HG03280 (cell line): Measurements from ENCODE around the gene ABAT.
"Not testable (repeated sequence)": the region's sequence is repeated elsewhere in the genome, so short reads cannot be mapped to it uniquely, and the experiment has no call there.

Source experiments
- ATAC-seq: cut with Tn5 transposase; IDR thresholded peaks from one replicate; pipeline ENCODE4 v1.9.1; 2021; ENCODE audit warnings: mild to moderate bottlenecking, moderate library complexity; ENCODE audit not compliant: unreplicated experiment

Gene ABAT

GRCh38 chr16:8774208-8774607, 99.8 kb downstream of the ABAT start:
- ATAC-seq: no peak

GRCh38 chr16:8775359-8775758, 100.9 kb downstream of the ABAT start:
- ATAC-seq: no peak

GRCh38 chr16:8776129-8776584, 101.7 kb downstream of the ABAT start:
- no peak for ATAC-seq

GRCh38 chr16:8777217-8777616, 102.8 kb downstream of the ABAT start:
- no peak for ATAC-seq

DNA sequence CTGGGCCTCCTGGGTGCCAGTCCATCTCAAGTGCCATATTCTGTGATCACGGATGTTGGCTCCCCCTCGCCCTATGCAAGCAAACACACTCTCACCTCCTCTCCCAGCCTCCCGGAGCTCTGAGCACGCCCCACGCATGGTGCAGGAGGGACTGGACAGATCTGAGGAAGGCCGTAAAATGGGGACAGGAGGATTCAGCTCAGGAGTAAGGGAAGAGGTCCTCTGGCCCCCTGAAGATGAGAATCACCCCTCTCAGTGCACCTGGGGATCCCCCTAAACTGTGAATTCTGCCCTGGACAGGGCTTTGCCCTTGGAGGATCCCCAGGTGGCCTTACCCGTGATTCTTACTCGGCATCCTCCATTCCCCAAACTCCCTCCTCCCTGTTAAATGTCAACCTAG, 107.4 kb downstream of the ABAT start:
- no peak for ATAC-seq

DNA sequence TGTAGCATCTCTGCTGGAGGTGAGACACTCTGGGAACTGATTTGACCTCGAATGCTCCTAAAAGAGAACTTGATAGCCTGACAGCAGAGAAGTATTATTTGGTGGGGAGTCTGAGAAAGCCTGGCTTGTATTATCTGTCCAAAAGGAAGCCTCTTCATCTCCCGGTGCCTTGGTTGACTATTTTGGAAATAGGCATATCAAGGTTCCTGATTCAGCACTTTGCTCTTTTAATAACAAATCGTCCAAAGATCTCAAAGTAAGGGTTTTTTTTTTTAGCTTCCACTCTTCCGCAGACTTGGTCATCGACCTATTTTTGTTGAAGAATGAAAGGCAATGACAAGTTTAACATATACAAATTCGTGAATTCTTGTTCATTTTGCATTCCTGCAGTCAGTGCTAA, 108.3 kb downstream of the ABAT start:
- ATAC-seq: no peak

DNA sequence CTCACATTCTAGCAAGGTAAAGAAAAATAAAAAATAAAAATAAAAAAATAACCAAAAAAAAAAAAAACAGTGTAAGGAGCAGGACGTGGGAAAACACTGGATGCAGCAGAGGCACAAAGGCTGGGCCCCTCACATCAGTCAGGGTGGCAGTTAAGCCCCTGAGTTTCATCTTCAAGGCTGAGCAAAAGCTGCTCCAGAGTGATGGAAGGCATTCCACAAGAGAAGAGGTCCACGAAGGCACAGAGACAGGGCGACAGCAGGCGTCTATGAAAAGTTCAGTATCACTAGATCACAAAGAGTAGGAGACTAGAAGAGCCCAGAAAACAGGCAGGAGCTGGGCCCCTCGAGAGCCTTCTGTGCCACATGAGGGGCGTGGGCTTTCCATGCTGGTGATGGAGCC, 111.0 kb downstream of the ABAT start:
- no peak for ATAC-seq

DNA sequence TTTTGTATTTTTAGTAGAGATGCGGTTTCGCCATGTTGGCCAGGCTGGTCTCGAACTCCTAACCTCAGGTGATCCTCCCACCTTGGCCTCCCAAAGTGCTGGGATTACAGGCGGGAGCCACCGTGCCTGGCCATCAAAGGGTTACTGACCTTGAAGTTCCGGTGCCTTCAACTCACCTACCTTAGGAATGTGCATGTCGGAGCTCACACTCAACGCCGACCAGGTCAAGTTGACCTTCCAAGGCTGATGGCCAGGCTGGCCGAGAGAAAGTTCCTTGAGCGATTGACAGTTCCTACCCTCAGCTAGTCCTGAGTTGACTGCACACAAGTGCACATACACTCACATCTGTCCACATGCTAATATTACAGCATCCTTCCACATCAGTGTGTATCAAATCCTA, 111.9 kb downstream of the ABAT start:
- ATAC-seq: not testable (repeated sequence)

DNA sequence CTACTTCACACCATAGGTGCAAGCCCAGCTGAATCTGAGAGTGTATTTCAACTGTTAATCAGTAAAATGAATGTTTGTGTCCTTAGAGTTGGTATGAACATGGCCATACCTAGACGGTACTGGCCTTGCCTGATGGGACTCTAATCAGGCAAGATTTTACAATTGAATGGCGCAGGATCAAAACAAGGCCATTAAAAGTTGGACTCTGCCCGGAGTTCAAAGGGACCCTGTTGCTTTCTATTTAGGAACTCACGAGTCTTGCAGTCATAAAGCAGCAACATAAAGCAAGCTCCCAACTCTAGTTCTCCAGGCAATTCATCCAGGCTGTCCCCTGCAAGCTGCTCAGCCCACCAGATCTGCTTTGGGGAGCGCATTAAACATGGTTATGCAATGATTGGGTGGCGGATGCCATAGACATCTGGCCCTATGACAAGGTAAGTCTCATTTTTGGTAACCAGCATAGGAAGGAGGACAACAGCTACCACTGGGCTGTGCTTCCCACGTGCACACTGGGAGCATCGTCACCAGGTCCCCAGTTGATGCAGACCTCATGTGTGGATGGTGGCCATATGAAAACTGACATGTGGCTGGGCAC, 114.3 kb downstream of the ABAT start:
- ATAC-seq: no peak

- no peak for ATAC-seq
Measured at GRCh38 chr16:8795091-8795490, 120.7 kb downstream of the ABAT start.

GRCh38 chr16:8795818-8796217, 121.4 kb downstream of the ABAT start:
- no peak for ATAC-seq

DNA sequence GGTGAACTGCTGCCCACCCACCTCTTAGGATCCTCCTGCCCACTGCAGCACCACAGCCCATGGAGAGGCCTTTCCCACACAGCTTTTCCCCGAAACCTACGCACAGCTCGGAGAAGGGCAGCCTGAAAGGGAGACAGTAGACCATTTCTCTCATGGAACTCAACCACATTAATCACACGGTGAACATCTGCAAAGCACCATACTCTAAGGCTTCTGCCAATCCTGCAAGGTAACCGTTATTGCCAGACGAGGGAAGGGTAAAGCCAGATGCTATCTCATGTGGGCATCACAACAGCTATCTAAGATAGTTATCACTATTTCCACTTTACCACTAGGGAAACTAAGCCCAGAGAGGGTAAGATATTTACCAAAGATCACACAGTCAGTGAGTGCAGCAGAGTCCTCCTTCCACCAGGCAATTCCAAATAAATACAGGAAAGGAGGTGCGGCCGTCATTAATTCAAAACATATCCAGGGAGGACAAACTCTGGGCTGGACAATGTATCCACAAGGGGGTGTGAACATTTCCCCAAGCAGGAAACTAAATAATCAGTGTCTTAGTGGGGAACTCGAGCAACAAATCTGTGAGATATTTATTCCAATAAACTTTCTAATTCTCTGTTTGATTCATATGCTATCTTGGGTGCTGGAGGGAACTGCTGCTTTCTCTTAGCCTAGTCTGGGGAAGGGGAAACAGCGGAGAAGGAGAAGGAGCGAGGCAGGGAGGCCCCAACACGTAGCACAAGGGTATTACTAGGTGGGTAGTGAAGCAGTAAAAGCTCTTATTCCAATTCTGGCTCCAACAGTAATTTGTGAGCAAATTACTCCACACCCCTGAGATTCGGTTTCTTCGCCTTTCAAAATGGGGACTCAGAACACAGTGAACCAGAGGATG, 122.3 kb downstream of the ABAT start:
- ATAC-seq: no peak

DNA sequence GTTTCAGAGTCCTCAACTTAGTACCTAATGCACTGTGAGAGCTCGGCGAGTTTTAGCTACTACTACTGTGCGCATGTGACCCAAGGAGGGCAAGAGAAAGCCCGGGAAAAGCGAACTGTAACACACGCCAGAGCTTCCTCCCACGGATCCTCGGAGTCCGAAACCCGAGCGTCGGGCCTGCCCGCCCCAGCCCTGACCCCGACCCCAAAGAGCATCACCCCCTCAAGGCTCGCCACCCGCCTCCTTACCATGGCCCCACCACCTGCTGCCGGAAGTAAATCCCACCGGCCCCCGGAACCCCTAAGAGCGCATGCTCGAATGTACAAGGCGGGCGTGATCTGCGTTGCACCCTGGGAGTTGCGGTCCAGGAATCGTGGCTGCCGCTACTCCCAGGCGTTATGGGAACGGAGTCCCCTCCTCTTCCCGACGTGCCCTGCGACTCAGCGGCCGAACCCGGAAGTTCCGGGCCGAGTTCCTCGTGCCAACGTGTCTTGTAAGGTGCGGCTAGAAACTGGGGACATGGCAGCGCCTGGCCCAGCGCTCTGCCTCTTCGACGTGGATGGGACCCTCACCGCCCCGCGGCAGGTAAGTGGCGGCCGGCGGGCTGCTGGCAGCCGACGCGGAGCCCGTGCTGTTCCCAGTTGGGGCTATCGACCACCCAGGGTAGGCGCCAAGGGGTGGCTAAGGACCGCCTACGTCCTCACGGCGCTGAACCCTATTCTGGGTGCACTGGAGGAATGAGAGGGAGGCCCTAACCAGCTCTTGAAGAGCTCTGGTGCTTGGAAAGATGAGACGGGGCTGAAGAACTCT, 123.2 kb downstream of the ABAT start, which contains the start of the genes PMM2 and TMEM186:
Gene PMM2, plus strand, starts transcription at position 476 of the 810 bp plus-strand sequence. Its CDS starts 44 bp downstream, at position 520.
Gene TMEM186, minus strand, starts transcription at position 276 of the 810 bp plus-strand sequence. Its CDS starts 25 bp downstream, at position 251.
- ATAC-seq: peak; percentile 94

- ATAC-seq: no peak
Measured at GRCh38 chr16:8798174-8798527, 123.7 kb downstream of the ABAT start.

DNA sequence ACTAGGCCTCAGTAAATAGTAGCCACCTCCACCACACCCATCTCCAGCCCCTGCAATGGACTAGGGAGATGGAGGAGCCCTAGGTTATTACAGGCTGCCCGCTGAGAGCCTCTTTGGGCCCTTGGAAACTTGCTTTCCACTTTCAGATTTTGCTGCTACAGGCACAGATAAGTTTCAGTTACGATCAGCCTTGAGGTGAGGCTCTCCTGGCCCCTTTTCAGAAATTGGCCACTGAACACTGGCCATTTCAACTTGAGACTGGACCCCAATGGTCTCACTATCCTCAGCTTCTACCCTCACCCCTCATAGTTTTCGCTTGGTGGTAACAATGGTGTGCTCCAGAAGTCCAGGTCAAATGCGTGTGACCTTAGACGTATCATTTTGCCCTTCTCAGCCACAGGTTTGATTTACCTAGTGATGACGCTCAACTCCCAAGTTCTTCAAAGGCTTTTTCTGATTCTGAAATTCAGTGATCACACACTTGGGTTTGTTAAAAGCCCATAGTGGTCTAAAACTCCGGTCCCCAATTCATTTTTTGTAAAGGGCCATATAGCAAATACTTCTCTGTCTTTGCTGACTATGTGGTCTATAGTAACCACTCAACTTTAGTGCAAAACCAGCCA, 124.2 kb downstream of the ABAT start:
- no peak for ATAC-seq

DNA sequence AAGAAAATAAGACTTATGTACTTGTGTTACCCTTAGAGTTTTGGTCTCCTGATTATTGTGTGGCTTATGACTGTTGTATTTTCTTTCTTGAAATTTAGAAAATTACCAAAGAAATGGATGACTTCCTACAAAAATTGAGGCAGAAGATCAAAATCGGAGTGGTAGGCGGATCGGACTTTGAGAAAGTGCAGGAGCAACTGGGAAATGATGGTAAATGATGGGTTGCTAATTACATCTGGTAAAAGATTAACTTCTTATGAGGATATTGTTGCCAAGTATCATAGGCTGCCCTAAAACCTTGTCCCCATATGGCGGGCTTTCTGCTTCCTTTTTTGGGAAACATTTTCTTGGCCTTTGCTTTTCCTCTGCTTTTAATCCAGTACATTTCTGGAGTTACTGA, 127.3 kb downstream of the ABAT start:
- ATAC-seq: no peak

- not testable (repeated sequence) for ATAC-seq
Measured at GRCh38 chr16:8803733-8804132, 129.3 kb downstream of the ABAT start.

DNA sequence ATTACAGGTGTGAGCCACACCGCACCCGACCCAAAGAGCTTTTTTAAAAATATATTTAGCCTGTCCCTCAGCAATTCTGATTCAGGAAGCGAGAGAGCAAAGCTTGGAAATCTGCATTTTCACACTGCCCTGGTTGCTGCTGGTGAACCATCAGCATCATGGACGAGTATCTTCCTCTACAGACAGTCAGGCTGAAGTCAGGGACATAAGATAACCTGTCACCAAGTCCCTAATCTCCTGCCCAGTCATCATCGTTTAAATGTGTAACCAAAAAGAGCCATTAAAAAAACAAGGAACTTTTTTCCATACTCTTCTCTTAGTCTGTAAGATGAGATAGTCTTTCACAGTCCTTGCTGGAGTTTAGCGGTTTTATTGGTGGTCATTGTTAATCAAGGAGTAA, 129.9 kb downstream of the ABAT start:
- no peak for ATAC-seq

GRCh38 chr16:8806272-8806983, 132.0 kb downstream of the ABAT start:
- no peak for ATAC-seq

GRCh38 chr16:8807189-8807588, 132.8 kb downstream of the ABAT start:
- ATAC-seq: no peak
